ENCODE measurements around the gene ECT2.
"Not testable (repeated sequence)": the region's sequence is repeated elsewhere in the genome, so short reads cannot be mapped to it uniquely, and the experiment has no call there.

The ECT2 gene

DNA sequence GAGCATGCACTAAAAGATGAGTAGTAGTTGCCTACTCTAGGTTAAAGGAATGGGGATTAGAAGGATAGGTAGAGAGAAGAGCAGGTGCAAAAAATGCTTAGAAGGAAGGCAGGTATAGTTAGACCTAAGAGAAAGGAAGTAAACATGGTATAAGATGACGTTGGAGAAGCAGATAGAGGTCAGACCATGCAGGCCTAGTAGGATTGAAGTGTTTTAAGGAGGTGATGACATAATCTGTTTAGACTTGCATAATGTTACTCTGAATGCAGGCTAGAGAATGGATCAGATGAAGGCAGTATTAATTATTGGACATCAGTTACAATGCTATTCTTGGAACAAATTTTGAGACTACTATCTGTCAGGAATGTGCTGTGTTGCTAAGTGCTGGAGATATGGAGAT lies 11.1 kb upstream of the ECT2 start:
- no peak for DNase-seq (ENCODE audit: low read depth)

DNA sequence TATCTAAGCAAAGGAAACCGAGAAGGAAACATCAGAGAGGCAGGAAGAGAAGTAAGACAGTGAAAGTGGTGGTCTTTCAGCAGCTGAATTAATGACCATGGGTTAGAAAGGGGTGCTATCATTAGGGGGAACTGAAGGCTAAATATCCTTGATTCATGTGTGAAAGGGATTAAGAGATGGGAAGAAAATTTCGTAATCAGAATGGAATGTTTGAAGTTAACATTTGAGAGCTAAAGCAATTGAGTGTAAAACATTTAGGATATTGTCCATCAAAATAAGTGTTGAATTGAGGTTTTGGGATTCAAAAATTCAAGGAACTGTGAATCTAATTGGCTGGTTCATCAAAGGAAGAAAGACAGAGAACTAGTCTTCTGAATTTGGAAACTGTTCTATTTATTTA lies 4.1 kb upstream of the ECT2 start:
- no peak for DNase-seq (ENCODE audit: low read depth)

DNA sequence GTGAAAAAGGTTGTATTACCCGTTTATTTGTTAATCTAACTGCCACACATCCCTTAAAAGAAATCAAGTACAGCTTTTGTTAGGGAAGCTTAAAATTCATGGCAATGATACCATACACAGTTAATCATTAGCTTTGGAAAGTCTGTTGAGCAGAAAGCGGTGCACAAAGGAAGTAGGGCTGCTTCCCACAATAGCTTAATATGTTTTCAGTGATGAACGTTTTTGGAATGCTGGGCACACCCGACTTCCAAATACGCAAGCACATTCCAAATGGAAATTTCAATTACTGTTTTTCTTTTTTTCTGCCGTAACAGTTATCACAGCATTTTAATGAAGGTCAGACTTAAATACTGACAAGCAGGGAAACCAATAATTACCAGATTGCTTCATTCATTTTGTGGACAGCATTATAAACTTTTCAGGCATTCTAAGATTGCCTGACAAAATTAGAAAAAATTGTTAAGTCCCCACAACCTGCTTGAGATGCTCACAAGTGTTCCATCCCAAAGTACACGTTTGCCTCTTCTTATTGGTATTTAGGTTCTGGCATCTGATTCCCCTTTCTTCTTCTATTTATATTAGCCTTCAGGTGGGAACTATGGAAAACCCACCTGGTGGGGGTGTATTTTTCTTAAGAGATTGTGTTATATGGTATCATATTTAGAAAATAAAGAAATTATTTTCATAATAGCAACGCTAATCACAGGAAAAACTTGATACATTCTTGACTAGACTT lies 1.1 kb upstream of the ECT2 start:
- no peak for DNase-seq (ENCODE audit: low read depth)

DNA sequence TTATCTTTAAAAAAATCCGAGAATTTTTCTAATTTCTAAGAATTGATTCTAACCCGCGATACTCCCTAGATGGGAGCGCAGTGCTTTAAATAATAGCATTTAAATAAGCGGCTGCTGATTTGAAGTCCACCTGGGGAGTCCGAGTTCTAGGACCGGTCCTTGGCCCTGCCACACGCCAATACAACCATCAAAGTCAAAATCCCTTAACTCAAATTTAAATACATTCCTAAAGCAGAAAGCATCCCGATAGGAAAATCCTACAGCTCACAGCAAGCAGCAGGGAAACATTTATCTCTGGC lies 508 bp upstream of the ECT2 start:
- DNase-seq (ENCODE audit: low read depth) = no peak

DNA sequence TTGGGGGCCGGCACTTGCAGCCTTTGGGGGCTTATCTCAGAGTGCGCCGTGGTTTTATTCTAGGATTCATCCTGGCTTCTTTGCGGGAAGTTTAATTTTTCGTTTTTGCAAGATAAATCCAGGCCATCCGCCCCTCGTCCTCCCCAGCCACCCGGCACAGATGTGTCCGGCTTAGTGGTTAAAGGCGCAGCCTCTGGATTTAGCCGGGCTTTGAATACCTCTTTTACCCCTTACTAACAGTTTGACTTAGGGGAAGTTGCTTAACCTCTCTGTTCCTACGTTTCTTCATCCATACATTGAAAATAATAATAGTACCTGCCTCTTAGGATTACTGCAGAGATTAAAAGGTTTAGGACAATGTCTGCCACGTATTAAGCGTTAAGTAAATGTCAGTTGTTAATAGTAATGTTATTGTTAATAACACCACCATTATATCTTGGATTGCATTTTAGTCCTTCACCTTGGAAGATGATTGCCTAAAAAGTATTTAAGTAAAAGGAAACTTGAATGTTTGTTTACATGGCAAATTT lies 714 bp downstream of the ECT2 start:
- no peak for DNase-seq (ENCODE audit: low read depth)

DNA sequence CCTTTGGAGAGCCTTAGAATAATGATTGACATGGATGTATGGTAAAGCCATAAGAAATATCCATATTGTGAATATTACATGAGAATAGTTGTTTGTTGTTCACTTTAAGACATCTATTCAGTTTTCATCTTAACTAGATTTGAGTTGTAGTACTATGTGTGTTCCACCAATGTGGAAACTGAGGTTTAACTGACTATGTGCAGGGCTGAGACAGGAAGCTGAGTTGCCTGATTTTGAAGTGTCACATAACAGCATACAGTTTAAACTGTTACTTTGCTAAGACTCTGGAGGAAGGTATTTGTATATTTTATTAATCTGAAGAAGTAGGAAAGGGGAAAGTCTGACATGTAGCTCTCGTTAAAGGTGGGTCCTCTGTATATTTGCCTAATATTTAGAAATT lies 2.1 kb downstream of the ECT2 start:
- no peak for DNase-seq (ENCODE audit: low read depth)

DNA sequence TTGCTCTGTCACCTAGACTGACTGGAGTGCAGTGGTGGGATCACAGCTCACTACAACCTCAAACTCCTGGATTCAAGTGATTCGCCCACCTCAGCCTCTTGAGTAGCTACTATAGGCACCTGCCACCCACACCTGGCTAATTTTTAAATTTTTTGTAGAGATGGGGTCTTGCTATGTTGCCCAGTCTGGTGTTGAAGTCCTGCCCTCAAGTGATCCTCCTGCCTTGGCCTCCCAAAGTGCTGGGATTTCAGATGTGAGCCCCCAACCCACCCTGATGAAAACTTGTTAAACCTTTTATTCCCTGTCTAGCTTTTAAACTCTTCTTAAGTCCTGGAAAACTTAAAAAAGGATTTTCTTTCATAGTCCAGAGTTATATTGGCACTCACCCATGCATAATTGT lies 2.6 kb downstream of the ECT2 start:
- DNase-seq (ENCODE audit: low read depth) = no peak

DNA sequence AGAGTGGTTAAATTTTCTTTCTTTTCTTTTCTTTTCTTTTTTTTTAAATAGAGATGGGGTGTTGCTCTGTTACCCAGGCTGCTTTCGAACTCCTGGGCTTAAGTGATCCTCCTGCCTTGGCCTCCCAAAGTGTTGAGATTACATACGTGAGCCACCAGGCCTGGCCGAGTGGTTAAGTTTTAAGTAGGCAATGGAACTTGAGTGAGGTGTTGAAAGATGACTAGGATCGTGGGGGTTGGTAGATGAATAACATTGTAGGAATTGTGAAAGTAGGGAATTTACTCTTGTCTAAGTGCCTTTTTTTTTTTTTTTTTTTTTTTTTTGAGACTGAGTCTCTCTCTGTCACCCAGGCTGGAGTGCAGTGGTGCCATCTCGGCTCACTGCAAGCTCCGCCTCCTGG lies 9.9 kb downstream of the ECT2 start:
- DNase-seq (ENCODE audit: low read depth) = not testable (repeated sequence)

DNA sequence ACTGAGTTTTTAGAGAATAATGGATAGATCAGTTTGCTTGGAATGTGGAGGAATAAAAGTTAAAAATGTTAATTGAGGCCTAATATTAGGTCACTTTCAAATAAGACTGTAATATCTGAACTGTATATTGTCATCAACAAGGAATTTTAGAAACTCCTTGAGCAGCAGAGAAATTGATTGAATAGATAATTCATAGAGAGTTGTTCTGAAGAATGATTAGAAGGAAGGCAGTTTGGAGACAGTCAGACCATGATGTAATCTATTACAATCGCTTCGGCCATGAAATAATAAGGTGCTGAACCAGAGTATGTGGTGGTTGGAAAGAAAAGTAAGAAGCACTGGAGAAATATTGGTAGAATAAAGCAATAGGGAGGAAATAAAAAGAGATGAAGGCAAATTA lies 15.7 kb downstream of the ECT2 start:
- DNase-seq (ENCODE audit: low read depth) = no peak

DNA sequence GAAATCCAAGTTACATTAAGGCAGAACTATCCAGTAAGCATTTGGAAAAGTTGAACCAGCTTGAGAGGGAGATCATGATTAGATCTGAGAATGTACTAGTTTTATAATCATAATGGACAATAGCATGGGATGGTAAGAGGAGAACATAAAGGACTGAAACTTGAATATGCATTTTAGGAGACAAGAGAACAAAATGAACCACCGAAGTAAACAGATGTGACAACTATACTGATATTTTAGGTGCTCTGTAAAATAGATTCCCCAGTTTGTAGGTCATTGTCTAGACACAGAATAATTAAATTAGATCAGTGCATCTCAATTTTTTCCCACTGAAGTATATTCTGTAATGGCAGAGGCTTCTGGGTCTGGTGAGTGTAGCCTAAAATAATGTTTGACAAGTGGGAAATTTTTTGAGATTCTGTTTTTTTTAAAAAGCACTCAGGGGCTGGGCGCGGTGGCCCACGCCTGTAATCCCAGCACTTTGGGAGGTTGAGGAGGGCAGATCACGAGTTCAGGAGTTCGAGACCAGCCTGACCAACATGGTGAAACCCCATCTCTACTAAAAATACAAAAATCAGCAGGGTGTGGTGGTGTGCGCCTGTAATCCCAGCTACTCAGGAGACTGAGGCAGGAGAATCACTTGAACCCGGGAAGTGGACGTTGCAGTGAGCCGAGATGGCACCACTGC lies 16.3 kb downstream of the ECT2 start:
- no peak for DNase-seq (ENCODE audit: low read depth)

DNA sequence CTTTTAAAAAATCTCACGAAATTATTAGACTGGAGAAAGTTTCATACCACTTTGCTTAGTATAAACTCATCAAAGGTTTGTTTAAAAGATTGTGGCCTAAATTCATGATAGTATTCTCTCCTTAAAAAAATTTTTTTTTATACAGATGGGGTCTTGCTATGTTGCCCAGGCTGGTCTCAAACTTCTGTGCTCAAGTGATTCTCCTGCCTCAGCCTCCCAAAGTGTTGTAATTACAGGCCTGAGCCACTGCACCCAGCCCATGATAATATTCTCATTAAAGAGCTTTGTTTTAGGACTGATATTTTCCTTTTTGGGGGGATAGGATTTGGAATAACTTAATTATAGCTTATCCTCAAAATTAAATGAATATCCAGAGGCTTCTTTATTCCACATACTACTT lies 19.9 kb downstream of the ECT2 start:
- no peak for DNase-seq (ENCODE audit: low read depth)

DNA sequence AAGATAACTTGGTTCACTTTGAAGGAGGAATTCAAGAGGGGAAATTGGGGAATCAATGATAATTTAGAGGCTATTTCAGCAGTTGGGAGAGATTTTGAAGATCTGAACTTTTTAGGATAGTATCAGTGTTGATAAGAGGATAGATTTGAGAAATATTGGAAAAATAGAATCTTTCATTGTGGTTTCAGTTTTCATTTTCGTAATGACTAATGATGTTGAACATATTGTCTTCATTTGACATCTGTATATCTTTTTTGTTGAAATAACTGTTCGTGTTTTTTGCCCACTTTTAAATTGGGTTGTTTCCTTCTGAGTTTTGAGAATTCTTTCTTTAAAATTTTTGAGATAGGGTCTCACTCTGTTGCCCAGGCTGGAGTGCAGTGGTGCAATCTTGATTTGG lies 21.1 kb downstream of the ECT2 start:
- no peak for DNase-seq (ENCODE audit: low read depth)

DNA sequence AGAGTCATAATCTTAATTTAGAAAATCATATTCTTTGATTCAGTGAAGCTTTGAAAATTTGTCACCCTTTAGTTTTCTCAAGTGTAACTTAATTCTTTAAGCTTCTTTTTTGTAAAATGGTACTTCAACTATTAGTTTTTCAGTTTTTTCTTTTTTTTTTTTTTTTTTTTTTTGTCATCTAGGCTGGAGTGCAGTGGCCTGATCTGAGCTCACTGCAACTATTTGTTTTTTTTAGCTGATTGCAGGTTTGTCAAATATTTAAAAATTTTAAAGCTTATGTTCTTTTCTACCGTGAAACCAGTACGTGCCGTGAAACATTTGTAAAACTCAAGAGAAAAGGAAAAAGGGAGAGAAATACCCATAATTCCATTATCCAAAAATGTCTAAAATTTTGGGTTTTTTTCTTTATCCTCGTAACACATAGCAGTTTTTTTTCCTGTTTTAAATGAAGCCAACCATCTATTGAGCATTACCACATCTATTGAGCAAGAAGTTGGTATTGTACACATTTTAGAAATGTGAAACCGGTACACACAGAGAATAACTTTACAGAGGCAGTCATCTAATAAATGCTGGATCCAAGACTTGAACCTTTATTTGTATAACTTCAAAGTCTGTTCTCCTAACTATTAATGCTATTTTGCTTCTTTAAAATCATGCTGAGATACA lies 25.7 kb downstream of the ECT2 start:
- DNase-seq (ENCODE audit: low read depth) = no peak

DNA sequence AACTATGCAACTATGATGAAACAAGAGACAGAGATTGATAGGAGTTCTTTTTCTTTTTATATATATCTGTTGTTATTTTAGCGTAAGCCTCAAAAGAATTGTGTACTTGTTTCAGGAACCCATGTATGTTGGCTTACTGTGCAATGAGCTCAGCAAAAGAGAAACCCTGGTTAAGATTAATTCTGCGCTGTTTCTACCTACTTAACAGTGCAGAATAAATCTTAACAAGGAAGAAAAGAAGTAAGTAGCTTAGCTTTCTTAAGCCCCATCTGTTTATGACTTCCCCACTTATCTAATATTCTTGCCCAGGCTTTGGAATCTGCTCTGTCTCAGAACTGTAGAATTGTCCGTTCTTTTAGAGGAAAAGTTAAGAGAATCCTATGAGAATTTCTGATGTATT lies 27.4 kb downstream of the ECT2 start:
- DNase-seq (ENCODE audit: low read depth) = no peak

DNA sequence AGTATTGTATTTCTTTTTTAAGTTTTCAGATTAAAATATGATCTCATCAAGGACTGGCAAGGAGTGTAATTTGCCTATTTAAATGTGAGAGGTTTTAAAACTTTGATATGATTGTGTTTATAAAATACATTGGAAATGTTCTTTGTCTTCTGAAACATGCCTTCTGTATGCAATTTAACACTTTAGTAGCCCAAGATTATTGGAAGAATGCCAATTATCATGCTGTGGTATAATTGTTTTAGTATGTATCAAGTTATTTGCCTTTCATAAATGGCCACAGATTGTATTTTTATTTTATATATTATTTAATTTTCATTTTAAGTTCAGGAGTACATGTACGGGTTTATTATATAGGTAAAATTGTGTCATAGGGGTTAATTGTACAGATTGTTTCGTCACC lies 31.7 kb downstream of the ECT2 start:
- DNase-seq (ENCODE audit: low read depth) = no peak

DNA sequence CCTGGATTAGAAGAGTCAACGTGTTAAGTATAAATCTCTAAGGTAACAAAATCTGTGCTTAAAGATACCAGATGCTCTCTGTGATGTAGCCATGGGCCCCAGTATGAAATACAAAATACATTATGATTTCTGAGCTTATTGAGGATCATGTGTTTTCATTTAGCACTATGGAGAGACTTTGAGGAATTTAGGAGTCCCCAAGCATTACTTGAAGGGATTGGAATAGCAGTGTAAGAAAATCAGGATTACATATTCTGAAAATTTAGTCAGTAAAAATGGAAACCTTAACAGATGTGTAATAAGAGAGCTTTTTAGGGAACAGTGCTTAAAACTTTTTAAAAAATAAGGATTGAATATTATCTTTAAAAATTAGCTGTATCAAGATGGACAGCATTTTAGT lies 35.5 kb downstream of the ECT2 start:
- no peak for DNase-seq (ENCODE audit: low read depth)

DNA sequence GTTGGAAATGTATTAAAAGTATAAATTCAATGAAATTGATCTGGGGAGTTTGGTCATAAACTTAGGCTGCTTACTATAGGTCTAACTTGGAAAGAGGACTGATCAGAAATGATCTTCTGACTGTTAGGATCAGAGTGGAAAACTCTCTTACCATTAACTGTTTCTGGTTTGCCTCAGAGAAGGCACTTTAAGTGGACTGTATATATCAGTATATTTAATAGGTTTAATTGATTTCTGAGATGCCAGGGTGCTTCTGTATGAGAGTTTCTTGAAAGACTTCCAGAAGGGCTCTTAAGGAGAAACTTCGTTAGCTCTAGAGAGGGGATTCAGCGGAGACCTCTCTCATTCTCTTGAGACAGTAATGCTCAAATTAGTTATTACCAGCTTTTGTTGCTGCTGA lies 36.5 kb downstream of the ECT2 start:
- no peak for DNase-seq (ENCODE audit: low read depth)

DNA sequence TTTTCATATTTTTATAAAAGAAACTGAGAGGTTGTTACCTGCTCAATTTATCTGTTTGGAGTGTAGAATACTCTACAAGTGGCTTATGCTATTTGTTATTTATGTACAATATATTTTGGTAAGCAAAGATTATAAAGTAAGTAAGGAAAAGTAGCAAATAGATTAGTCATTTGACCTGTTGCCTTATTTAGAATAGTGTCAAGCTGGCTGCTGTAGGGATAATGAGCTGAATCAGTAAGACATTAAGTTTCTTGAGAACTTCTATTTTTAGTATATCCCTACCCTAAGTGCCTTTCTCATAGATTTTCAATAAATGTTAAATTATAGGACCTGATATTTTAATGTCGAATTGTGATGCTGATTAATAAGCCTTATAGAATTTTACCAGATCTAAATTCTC lies 37.2 kb downstream of the ECT2 start:
- DNase-seq (ENCODE audit: low read depth) = no peak

DNA sequence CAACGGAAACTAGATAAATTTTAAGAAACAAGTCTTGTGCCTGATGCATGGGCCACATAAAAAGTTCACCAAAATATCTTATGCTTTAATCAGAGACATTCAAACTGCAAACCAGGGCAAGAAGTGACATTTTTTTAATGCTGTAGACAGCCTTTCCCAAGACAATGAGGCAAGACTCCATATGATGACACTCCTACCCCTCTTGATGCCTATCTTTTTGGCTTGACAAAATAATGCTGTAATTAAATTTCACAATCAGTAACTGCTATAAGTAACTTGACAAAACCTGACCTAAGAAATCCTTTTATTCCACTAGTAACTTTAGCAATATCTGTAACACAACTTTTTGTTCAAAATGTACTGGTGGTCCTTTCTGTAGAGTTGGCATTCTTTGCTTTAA lies 48.7 kb downstream of the ECT2 start:
- DNase-seq (ENCODE audit: low read depth) = no peak

DNA sequence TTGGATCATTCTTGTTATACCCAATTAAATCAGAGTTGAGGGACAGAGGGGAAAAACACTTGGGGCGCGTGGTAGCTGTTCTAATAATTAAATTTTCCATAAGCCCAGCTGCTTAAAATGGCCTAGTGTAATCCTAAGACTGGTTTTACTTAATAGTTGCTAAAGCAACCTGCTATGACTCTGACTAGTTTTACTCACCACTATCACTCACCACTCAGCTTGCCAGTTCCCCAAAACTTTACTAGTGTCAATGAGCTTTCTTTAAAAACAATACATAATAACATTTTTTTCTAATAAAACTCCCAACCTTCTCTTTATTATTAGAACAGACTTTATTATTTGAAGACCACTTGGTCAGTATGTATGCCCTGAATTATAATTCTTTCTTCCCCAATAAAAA lies 49.6 kb downstream of the ECT2 start:
- no peak for DNase-seq (ENCODE audit: low read depth)

DNA sequence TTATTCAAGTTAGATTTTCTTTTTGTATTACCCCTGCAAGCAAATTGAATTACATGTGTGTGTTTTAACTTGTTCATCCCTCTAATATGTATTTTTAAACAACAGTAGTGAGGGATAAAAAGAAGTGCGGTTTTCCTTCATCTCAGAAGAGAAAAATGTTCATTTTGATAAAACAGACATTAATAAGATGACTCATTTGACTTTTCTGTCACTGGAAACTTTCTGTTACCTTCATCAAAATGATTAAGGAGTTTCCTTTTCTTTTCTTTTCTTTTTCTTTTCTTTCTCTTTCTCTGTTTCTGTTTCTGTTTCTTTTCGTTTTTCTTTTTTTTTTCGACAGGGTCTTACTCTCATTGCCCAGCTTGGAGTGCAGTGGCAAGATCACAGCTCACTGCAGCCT lies 53.0 kb downstream of the ECT2 start:
- no peak for DNase-seq (ENCODE audit: low read depth)

DNA sequence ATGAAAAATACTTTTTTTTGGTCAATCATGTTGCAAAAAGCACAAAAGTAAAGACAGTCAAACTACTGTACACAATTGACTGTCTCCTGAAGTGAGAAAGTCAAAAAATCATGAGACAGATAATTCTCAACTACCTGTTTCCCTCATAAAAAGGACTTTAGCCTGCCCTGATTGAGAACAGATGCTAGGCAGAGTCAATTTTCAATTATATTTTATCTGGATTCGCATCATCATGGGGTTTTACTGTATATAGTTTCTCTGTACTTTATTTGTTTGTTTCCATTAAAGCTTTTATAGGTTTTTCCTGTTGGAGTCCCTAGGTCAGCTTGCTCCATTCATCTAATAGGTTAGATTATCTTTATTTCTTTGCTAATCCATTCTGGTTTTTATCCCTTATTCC lies 53.8 kb downstream of the ECT2 start:
- DNase-seq (ENCODE audit: low read depth) = no peak

DNA sequence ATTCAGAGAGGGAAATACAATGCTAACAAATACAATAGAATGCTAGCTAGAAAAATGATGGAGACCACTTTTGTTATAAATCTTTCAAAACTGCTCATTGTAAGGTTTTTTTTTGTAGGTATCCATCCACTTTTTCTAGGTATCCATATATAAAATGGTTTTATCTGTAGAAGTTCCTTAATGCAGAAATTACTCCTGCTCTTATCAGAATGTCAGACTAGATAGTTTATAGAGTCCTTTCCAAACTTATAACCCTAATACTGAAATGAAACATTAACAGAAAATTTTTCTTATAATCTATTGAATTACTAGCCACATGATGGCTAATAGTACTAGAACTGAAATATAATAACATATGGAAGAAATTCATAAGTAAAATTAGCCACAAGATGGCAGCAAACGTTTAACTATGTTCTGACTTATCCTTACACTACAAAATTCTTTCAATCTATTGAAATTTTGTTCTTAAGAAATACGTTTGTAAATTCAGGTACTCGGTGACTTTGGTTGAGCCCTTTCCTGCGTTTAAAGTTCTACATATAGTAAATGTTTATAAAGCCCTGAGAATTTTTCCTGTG lies 58.5 kb downstream of the ECT2 start:
- DNase-seq (ENCODE audit: low read depth) = no peak
